ENCODE measurements around the gene RAI14.

DNA sequence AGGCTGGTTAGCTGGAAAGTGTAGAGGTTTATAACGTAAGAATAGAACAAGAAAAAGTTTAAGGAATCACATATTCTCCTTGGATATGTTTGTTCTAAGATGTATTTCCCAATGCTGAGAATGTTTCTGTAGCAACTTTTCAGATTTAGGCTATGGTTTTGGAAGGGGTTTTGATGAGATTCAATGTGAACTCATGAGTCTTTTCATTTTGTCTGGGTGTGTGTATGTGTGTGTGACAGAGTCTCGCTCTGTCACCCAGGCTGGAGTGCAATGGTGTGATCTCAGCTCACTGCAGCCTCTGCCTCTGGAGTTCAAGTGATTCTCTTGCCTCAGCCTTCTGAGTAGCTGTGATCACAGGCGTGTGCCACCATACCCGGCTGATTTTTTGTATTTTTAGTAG, 38.6 kb downstream of the RAI14 start:
- TF ChIP-seq CTCF (IDR thresholded peaks at IDR 0.05) (no peak), POLR2A (IDR thresholded peaks at IDR 0.05) (no peak)

Measured in heart left ventricle (tissue), 13 donors.